ENCODE data around the gene RABGAP1.

Gene RABGAP1

DNA sequence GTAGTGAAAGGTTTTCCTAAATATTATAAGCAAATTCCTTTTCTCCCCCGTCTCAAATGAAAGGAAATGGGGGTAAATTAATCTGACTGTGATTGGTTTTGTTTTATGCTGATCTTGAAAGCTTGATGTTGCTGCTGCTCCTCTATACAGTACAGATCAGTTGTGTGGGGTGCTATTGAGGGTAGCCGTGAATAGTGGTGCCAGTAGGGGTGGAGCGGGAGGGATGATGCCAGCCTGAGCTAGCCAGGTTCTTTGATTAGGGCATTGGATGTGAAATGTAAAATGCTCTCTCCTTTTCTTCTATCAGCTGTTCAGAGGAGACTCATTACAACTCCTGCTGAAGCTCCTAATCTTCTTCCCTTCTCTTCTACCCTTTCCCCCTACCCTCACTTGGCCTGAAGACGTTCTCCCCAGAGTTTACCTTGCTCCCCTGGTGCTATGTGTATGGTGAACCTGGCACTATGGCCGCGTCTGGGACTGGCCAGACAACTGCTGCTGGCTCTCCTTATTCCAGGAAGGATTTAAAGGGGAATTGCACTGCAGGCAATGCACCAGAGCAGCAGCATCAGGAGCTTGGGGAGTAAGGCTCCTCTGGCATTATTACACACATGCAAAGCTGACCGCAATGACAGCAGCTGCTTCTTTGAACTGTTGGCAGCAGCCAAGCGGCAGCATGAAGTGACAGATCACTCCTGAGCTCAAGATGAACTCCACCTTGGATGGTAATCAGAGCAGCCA, 93.2 kb downstream of the RABGAP1 start:
- TF ChIP-seq, protein P1, sequence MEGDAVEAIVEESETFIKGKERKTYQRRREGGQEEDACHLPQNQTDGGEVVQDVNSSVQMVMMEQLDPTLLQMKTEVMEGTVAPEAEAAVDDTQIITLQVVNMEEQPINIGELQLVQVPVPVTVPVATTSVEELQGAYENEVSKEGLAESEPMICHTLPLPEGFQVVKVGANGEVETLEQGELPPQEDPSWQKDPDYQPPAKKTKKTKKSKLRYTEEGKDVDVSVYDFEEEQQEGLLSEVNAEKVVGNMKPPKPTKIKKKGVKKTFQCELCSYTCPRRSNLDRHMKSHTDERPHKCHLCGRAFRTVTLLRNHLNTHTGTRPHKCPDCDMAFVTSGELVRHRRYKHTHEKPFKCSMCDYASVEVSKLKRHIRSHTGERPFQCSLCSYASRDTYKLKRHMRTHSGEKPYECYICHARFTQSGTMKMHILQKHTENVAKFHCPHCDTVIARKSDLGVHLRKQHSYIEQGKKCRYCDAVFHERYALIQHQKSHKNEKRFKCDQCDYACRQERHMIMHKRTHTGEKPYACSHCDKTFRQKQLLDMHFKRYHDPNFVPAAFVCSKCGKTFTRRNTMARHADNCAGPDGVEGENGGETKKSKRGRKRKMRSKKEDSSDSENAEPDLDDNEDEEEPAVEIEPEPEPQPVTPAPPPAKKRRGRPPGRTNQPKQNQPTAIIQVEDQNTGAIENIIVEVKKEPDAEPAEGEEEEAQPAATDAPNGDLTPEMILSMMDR (conservative IDR thresholded peaks at IDR 0.05; ENCODE audit: control insufficient read depth, insufficient read depth, low read depth, low read length): no peak
- no peak overlapping the region for H3K4me3 ChIP-seq (ENCODE audit: control insufficient read depth, low read depth, low read length)
- DNase-seq (ENCODE audit: low read depth): no peak

DNA sequence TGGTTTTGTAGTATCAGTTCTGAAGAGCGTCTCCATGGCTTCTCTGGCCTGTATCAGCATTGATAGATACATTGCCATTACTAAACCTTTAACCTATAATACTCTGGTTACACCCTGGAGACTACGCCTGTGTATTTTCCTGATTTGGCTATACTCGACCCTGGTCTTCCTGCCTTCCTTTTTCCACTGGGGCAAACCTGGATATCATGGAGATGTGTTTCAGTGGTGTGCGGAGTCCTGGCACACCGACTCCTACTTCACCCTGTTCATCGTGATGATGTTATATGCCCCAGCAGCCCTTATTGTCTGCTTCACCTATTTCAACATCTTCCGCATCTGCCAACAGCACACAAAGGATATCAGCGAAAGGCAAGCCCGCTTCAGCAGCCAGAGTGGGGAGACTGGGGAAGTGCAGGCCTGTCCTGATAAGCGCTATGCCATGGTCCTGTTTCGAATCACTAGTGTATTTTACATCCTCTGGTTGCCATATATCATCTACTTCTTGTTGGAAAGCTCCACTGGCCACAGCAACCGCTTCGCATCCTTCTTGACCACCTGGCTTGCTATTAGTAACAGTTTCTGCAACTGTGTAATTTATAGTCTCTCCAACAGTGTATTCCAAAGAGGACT, 94.2 kb downstream of the RABGAP1 start:
- no peak overlapping the region for H3K4me3 ChIP-seq (ENCODE audit: control insufficient read depth, low read depth, low read length)

DNA sequence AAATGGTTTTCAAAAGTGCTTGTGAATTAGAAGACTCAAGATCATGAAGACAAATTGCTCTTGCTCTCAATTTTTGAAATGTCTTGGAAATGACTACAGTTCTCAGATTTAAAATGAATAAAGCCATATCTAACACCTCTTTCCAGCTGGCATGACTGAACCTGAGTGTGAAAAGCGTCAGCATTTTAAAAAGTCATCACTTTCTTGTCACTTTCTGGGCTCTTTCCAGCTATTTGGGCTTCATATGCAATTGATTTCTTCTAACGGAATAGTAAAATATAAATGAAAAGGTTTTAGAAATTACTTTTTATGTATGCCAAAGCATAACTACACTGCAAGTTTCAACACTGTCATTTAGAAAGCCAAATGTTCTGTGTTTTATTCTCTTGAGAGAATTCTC, 95.0 kb downstream of the RABGAP1 start:
- DNase-seq (ENCODE audit: low read depth): no peak
- no peak overlapping the region for H3K4me3 ChIP-seq (ENCODE audit: control insufficient read depth, low read depth, low read length)

More for the DNA sequence above, 94.2 kb downstream of the RABGAP1 start:
- DNase-seq (ENCODE audit: low read depth): no peak
- TF ChIP-seq, protein P1 (conservative IDR thresholded peaks at IDR 0.05; ENCODE audit: control insufficient read depth, insufficient read depth, low read depth, low read length): no peak

DNA sequence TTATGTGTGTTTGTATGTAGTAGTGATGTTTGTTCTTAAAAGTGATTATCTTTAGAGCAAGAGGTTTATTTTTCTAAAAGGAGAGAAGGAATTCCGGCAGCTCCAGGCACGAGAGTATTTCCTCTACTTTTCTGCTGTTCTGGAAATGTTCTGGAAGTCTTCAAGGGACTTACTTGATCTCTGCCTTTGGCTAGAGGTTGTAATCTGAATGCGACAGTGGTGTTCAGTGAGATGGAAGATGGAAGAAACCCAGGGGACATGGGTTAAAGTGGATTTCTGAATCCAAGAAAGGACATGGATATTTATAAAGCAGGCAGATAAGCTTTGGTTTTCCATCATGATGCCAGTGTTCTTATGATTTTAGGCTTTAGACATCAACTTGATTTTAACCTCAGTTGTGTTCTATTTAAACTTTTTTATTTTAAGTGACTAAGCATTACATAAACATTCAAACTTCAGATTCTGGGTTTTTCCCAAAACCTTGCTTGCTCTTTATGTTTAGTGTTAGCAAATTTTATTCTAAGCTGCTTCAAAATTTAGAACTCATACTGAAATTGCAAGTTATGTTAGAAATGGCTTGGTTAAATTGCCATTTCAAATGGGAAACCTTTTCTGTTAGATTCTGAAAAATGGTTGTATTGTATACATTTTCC, 96.2 kb downstream of the RABGAP1 start:
- DNase-seq (ENCODE audit: low read depth): no peak
- no peak overlapping the region for H3K4me3 ChIP-seq (ENCODE audit: control insufficient read depth, low read depth, low read length)
- TF ChIP-seq, protein P1 (conservative IDR thresholded peaks at IDR 0.05; ENCODE audit: control insufficient read depth, insufficient read depth, low read depth, low read length): no peak

More for the DNA sequence above, 95.0 kb downstream of the RABGAP1 start:
- TF ChIP-seq, protein P1 (conservative IDR thresholded peaks at IDR 0.05; ENCODE audit: control insufficient read depth, insufficient read depth, low read depth, low read length): no peak

DNA sequence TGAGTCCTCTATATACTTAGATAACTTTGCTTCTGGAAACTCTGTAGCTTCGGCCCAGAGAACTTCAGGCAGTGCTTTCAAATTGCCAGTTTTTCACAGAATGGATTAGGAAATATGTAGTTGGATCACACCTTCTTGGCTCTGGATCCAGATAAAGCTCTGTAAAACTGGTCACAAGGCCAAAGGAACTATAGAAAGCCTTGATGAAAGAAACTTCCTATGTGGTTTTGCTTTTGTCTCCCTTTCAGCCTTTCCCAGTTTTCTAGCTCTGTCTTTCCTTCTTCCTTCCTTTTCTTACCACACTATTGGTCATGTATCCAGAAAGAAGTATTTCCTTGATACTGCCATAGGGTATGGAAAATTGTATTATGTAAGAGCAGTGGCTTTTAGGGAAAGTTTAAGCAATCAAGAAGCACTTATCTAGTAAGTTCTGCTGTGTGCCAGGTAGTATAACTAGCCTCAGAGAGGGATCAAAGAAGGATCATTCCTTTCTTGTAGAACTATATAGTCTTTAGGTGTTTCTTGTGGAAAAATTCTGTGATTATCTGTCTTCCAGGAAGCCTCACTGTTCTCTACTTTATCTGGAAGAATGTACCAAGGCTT, 98.9 kb downstream of the RABGAP1 start:
- DNase-seq (ENCODE audit: low read depth): no peak
- H3K4me3 ChIP-seq (ENCODE audit: control insufficient read depth, low read depth, low read length): no peak overlapping the region
- TF ChIP-seq, protein P1 (conservative IDR thresholded peaks at IDR 0.05; ENCODE audit: control insufficient read depth, insufficient read depth, low read depth, low read length): no peak

DNA sequence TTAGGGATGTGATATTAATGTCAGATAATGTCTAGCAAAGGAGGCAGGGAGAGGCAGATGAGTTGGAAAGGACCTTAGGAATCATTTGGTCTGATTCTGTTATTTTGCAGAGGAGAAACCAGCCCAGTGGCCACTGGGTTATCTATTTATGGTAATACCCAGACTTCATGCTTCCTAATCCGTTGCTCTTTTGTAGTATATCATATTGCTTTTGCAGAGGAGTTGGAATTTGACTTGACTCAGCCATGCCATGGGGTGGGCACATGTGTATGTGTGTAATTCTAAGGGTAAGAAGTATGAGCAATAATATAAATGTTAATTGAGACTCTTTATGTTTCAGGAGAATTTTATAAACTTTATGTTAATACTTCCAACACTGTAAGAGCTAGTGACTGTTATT, 100.0 kb downstream of the RABGAP1 start:
- TF ChIP-seq, protein P1 (conservative IDR thresholded peaks at IDR 0.05; ENCODE audit: control insufficient read depth, insufficient read depth, low read depth, low read length): no peak
- DNase-seq (ENCODE audit: low read depth): no peak
- no peak overlapping the region for H3K4me3 ChIP-seq (ENCODE audit: control insufficient read depth, low read depth, low read length)
